Left lung (tissue), 10 donors: ENCODE measurements around the gene POC1A. TPM values are rescaled to one million over a fixed set of nuclear protein-coding genes. Genes with fewer than 3 reads are reported as not detected.

Experiments used
- ATAC-seq: fragments of 200-7000 bp; cut with Tn5 transposase; one replicate; pipeline ENCODE4 v1.9.1; 2020; ENCODE audit warnings: moderate library complexity
- DNase-seq, 4 donors: peaks; one replicate each; pipeline ENCODE4 v3.0.0-alpha.2; 2013 to 2020
- H3K27ac ChIP-seq, 2 donors: fragments of 200-600 bp; sonication (generic) in 1 of 2; one replicate each; pipeline versions ENCODE4 v1.5.0 to v1.8.0; 2020 to 2021
- H3K27me3 ChIP-seq, 2 donors: fragments of 200-600 bp; sonication (generic) in 1 of 2; one replicate each; pipeline versions ENCODE4 v1.5.0 to v1.8.0; 2020 to 2021
- H3K36me3 ChIP-seq, 2 donors: fragments of 200-600 bp; sonication (generic) in 1 of 2; one replicate each; pipeline versions ENCODE4 v1.5.0 to v1.8.0; 2020 to 2021
- H3K4me1 ChIP-seq, 2 donors: fragments of 200-600 bp; one replicate each; pipeline ENCODE4 v1.8.0; 2021
- H3K4me3 ChIP-seq, 2 donors: fragments of 200-600 bp; sonication (generic) in 1 of 2; one replicate each; pipeline versions ENCODE4 v1.5.0 to v1.8.0; 2020 to 2021; ENCODE audit warnings: mild to moderate bottlenecking in 1 of 2
- H3K9me3 ChIP-seq, 2 donors: fragments of 200-600 bp; sonication (generic) in 1 of 2; one replicate each; pipeline versions ENCODE4 v1.5.0 to v1.8.0; 2020 to 2021
- CTCF ChIP-seq, 2 donors: fragments of 200-600 bp; sonication (generic) in 1 of 2; IDR thresholded peaks; one replicate each; pipeline versions ENCODE4 v1.5.0 to v1.8.0; 2021; ENCODE audit warnings: antibody characterized with exemption in 2 of 2
- intact Hi-C, 2 donors: fragments of 100-400 bp; cut with DNase I; formaldehyde crosslinking; loops; one replicate each; pipeline versions ENCODE4 v1.11.2 to v1.14.2; 2022
- polyA plus RNA-seq, 6 donors: library from polyadenylated mRNA; unstranded; fragments of 120-200 nt; gene quantifications; one replicate each; pipeline ENCODE4 v1.2.1, GENCODE V29; 2013; ENCODE audit not compliant: insufficient read length in 6 of 6
- total RNA-seq, 2 donors: library from RNA; stranded (reverse); fragmentation: NEBNext Ultra II Directional; extraction: Animal tissue kit (Norgen Biotek cat#: 25700); gene quantifications; one replicate each; pipeline ENCODE4 v1.2.1, GENCODE V29; 2021
- donor health status: DM: no; HTN: yes; CAD: no.
- donor health status: DM: no; HTN: no; CAD: no.

The POC1A gene
- total and polyA plus RNA-seq, 8 donors = 5.3 to 16.5 (median 8.3) TPM

GRCh38 chr3:52184690-52185089 lies 30.5 kb upstream of the POC1A start:
- no peak for TF ChIP-seq CTCF (IDR thresholded peaks at IDR 0.05)
- intact Hi-C loops = no loop called here

GRCh38 chr3:52183786-52184445 lies 29.7 kb upstream of the POC1A start:
- Histone ChIP-seq H3K27ac (no peak overlapping the region), H3K9me3 (no peaks in the 10 kb centered on the region), H3K4me3 (no peak overlapping the region), H3K27me3 (no peaks in the 10 kb centered on the region), H3K4me1 (peaks cover 0 to 15% of the 10 kb centered on the region in 2 donors), H3K36me3 (no peaks in the 10 kb centered on the region)
- peak in 1 of 4 donors; percentile 19 for DNase-seq
- no peak for ATAC-seq
- intact Hi-C loops = no loop called here
- no peak for TF ChIP-seq CTCF (IDR thresholded peaks at IDR 0.05)

More at GRCh38 chr3:52184690-52185089, 30.5 kb upstream of the POC1A start:
- DNase-seq (peak in 1 of 4 donors; percentile 19), ATAC-seq (no peak)
- H3K9me3 ChIP-seq = no peaks in the 10 kb centered on the region
- no peak overlapping the region for H3K4me3 ChIP-seq
- H3K27ac ChIP-seq = no peak overlapping the region
- H3K4me1 ChIP-seq = peaks cover 2 to 23% of the 10 kb centered on the region in 2 donors
- no peaks in the 10 kb centered on the region for H3K36me3 ChIP-seq
- H3K27me3 ChIP-seq = no peaks in the 10 kb centered on the region

GRCh38 chr3:52182691-52183090 lies 28.5 kb upstream of the POC1A start:
- Histone ChIP-seq H3K4me1 (peaks cover 0 to 6% of the 10 kb centered on the region in 2 donors), H3K9me3 (no peaks in the 10 kb centered on the region), H3K36me3 (no peaks in the 10 kb centered on the region), H3K27me3 (no peaks in the 10 kb centered on the region), H3K4me3 (no peak overlapping the region), H3K27ac (no peak overlapping the region)
- peak in 1 of 4 donors; percentile 9 for DNase-seq
- intact Hi-C loops = no loop called here
- TF ChIP-seq CTCF (IDR thresholded peaks at IDR 0.05) = no peak
- ATAC-seq = no peak

GRCh38 chr3:52182196-52182595 lies 28.0 kb upstream of the POC1A start:
- Histone ChIP-seq H3K27ac (no peak overlapping the region), H3K27me3 (no peaks in the 10 kb centered on the region), H3K36me3 (no peaks in the 10 kb centered on the region), H3K9me3 (no peaks in the 10 kb centered on the region), H3K4me3 (no peak overlapping the region), H3K4me1 (peaks cover under 1 to 6% of the 10 kb centered on the region in 2 donors)
- DNase-seq = no peak
- intact Hi-C loops = no loop called here
- ATAC-seq = no peak
- TF ChIP-seq CTCF (IDR thresholded peaks at IDR 0.05) = no peak

- peaks cover 4 to 6% of the 10 kb centered on the region in 2 donors for H3K4me1 ChIP-seq
- intact Hi-C loops = no loop called here
- no peak overlapping the region for H3K4me3 ChIP-seq
- TF ChIP-seq CTCF (IDR thresholded peaks at IDR 0.05) = no peak
- H3K9me3 ChIP-seq = no peaks in the 10 kb centered on the region
- H3K36me3 ChIP-seq = no peaks in the 10 kb centered on the region
- no peaks in the 10 kb centered on the region for H3K27me3 ChIP-seq
- DNase-seq = no peak
- ATAC-seq = peak; percentile 27
- no peak overlapping the region for H3K27ac ChIP-seq
Measured at GRCh38 chr3:52181543-52181942, 27.3 kb upstream of the POC1A start.
